GM23248 (cell line): ENCODE measurements around the gene TACR2. TPM values are rescaled to one million over a fixed set of nuclear protein-coding genes. Genes with fewer than 3 reads are reported as not detected.

Source experiments
- DNase-seq: peaks from one replicate; pipeline ENCODE4 v3.0.0-alpha.2; 2015
- H2AFZ ChIP-seq: fragments of 200-600 bp; sonication (generic); 2 replicates; pipeline ENCODE4 v1.6.1; 2016; ENCODE audit warnings: antibody characterized with exemption
- H3F3A ChIP-seq: fragments of 200-600 bp; sonication (generic); 2 replicates; pipeline ENCODE4 v1.6.1; 2016; ENCODE audit warnings: mild to moderate bottlenecking, antibody characterized with exemption, mixed run types; ENCODE audit not compliant: insufficient read depth
- H3K27ac ChIP-seq: fragments of 200-600 bp; sonication (generic); 2 replicates; pipeline ENCODE4 v1.5.1; 2016; ENCODE audit warnings: mild to moderate bottlenecking
- H3K27me3 ChIP-seq: fragments of 200-600 bp; sonication (generic); replicated peaks from 2 replicates; pipeline ENCODE4 v1.6.1; 2016; ENCODE audit warnings: mild to moderate bottlenecking; ENCODE audit not compliant: insufficient read depth
- H3K36me3 ChIP-seq: fragments of 200-600 bp; sonication (generic); 2 replicates; pipeline ENCODE4 v1.6.1; 2016; ENCODE audit warnings: low read depth, mild to moderate bottlenecking
- H3K4me1 ChIP-seq: fragments of 200-600 bp; sonication (generic); 2 replicates; pipeline ENCODE4 v1.6.1; 2016; ENCODE audit warnings: mild to moderate bottlenecking; ENCODE audit not compliant: insufficient read depth
- H3K4me2 ChIP-seq: fragments of 200-600 bp; sonication (generic); one replicate; pipeline ENCODE4 v1.6.1; 2016; ENCODE audit warnings: mild to moderate bottlenecking; ENCODE audit not compliant: unreplicated experiment
- H3K4me3 ChIP-seq: fragments of 200-600 bp; sonication (generic); 2 replicates; pipeline ENCODE4 v1.5.1; 2016; ENCODE audit warnings: mild to moderate bottlenecking
- H3K79me2 ChIP-seq: fragments of 200-600 bp; sonication (generic); 2 replicates; pipeline ENCODE4 v1.6.1; 2016; ENCODE audit warnings: mild to moderate bottlenecking; ENCODE audit not compliant: insufficient read depth
- H3K9ac ChIP-seq: fragments of 200-600 bp; sonication (generic); 2 replicates; pipeline ENCODE4 v1.6.1; 2016; ENCODE audit warnings: mild to moderate bottlenecking
- H3K9me2 ChIP-seq: fragments of 200-600 bp; sonication (generic); 2 replicates; pipeline ENCODE4 v1.6.1; 2016; ENCODE audit warnings: mixed run types, mild to moderate bottlenecking, moderate library complexity; ENCODE audit not compliant: insufficient read depth
- H3K9me3 ChIP-seq: fragments of 200-600 bp; sonication (generic); one replicate; pipeline ENCODE4 v1.6.1; 2017; ENCODE audit warnings: low read depth
- H4K20me1 ChIP-seq: fragments of 200-600 bp; sonication (generic); 2 replicates; pipeline ENCODE4 v1.6.0; 2016; ENCODE audit not compliant: insufficient read depth
- EZH2 ChIP-seq: fragments of 200-600 bp; sonication (generic); IDR thresholded peaks from 2 replicates; pipeline ENCODE4 v1.6.1; 2018; ENCODE audit warnings: antibody characterized with exemption, mild to moderate bottlenecking; ENCODE audit not compliant: insufficient read depth, poor library complexity, severe bottlenecking
- EZH2phosphoT487 ChIP-seq: fragments of 200-600 bp; sonication (generic); IDR thresholded peaks from 2 replicates; pipeline ENCODE4 v1.6.1; 2018; ENCODE audit warnings: antibody characterized with exemption, moderate library complexity, mild to moderate bottlenecking, low read depth; ENCODE audit not compliant: insufficient read depth
- WGBS, 2 experiments: methylation state at CpG; one replicate each; pipeline ENCODE4 v1.1.6; 2015 to 2017; ENCODE audit warnings: low lambda C conversion rate in 2 of 2, low coverage in 1 of 2; ENCODE audit errors: missing lambda C conversion rate in 2 of 2; 5-methylcytosine and 5-hydroxymethylcytosine counted together
- in situ Hi-C: fragments of 300-500 bp; cut with MboI; formaldehyde crosslinking; loops from 2 replicates; pipeline ENCODE4 v1.15.0; 2020
- polyA plus RNA-seq: library from polyadenylated mRNA; unstranded; fragments of >200 nt; fragmentation: Nextera tagmentation; extraction: Ambion mirVana; gene quantifications from 2 replicates; pipeline ENCODE4 v1.2.1, GENCODE V29; 2016
- total RNA-seq: library from RNA; depleted of rRNA; stranded (reverse); fragments of >200 nt; shearing (Covaris generic); gene quantifications from 2 replicates; pipeline ENCODE4 v1.2.3, GENCODE V29; 2014

TACR2 gene
- total and polyA plus RNA-seq, 2 experiments from 2014 or later: 0.24 to 0.54 TPM

DNA sequence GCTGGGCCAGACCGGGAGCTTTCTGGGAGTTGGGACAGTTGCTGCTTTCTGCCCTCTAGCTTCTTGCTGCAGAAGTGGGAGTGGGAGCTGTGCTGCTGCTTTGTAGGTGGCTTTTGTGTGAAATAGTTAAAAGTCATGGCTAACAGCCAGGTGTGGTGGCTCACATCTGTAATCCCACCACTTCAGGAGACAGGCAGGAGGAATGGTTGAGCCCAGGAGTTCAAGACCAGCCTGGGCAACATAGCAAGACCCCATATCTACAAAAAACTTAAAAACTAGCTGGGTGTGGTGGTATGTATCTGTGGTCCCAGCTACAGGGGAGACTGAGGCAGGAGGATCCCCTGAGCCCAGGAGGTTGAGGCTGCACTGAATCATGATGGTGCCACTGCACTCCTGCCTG, 13.7 kb downstream of the TACR2 start:
- in situ Hi-C loops: loop anchor here (25.0 kb wide), 1 partner anchor 416 kb away; the partner anchor contains the start of gene KIFBP
- no peak for TF ChIP-seq EZH2phosphoT487
- no peak for TF ChIP-seq EZH2
- DNase-seq: no peak
- H3K4me1 ChIP-seq: peaks cover 21% of the 10 kb centered on the region
- H3F3A ChIP-seq: peaks cover 25% of the 10 kb centered on the region
- H2AFZ ChIP-seq: no peak overlapping the region
- peaks cover 12% of the 10 kb centered on the region; the same call in 1 of the 2 replicates for H3K36me3 ChIP-seq
- H3K27ac ChIP-seq: peak overlapping the region; percentile 59
- H3K9me3 ChIP-seq: no peaks in the 10 kb centered on the region
- H3K27me3 ChIP-seq: no peaks in the 10 kb centered on the region
- no peaks in the 10 kb centered on the region for H3K79me2 ChIP-seq
- no peak overlapping the region; the same call in 1 of the 2 replicates for H3K9ac ChIP-seq
- H3K4me2 ChIP-seq: peak overlapping the region; percentile 40
- no peaks in the 10 kb centered on the region for H3K9me2 ChIP-seq
- no peak overlapping the region for H3K4me3 ChIP-seq
- H4K20me1 ChIP-seq: no peaks in the 10 kb centered on the region
- WGBS, 2 experiments: 62 to 77% methylated on average over 1 of the region's 1 CpG

DNA sequence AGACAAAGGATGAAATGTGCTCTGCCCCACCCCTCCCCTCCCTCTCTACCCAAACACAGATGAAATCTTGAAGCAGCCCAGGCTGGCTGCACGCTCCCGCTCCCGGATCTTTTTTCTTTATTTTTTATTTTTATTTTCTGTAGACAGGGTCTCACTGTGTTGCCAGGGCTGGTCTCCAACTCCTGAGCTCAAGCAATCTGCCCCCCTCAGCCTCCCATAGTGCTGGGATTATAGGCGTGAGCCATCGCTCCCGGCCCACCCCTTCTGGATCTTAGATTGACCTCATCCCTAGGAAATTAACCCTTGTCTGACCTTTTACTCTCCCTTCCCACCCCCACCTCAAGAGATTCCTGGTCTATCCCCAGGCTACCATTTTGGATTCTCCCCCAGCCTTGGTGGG, 14.3 kb downstream of the TACR2 start:
- no peaks in the 10 kb centered on the region for H3K79me2 ChIP-seq
- in situ Hi-C loops: loop anchor here (25.0 kb wide), 1 partner anchor 415 kb away; the partner anchor contains the start of gene KIFBP
- H4K20me1 ChIP-seq: no peaks in the 10 kb centered on the region

GRCh38 chr10:69401416-69401815, 15.3 kb downstream of the TACR2 start:
- H3K4me1 ChIP-seq: peaks cover 19% of the 10 kb centered on the region
- H4K20me1 ChIP-seq: no peaks in the 10 kb centered on the region
- peaks cover 20% of the 10 kb centered on the region; the same call in 1 of the 2 replicates for H3K36me3 ChIP-seq
- no peak overlapping the region for H3K9ac ChIP-seq
- H3K4me3 ChIP-seq: no peak overlapping the region
- H3K9me3 ChIP-seq: no peaks in the 10 kb centered on the region
- no peak overlapping the region for H3K4me2 ChIP-seq
- H3K9me2 ChIP-seq: no peaks in the 10 kb centered on the region
- H3F3A ChIP-seq: peaks cover 29% of the 10 kb centered on the region
- DNase-seq: no peak
- no peaks in the 10 kb centered on the region for H3K27me3 ChIP-seq
- WGBS, 2 experiments: 87 to 90% methylated on average over 11 of the region's 11 CpGs
- no peak overlapping the region for H2AFZ ChIP-seq
- H3K79me2 ChIP-seq: no peaks in the 10 kb centered on the region
- in situ Hi-C loops: loop anchor here (25.0 kb wide), 1 partner anchor 414 kb away; the partner anchor contains the start of gene KIFBP
- TF ChIP-seq EZH2phosphoT487: no peak
- TF ChIP-seq EZH2: no peak
- H3K27ac ChIP-seq: no peak overlapping the region

More for the DNA sequence above, 14.3 kb downstream of the TACR2 start:
- Histone ChIP-seq H3K27ac (no peak overlapping the region), H3K36me3 (peaks cover 13% of the 10 kb centered on the region; the same call in 1 of the 2 replicates), H3F3A (peaks cover 27% of the 10 kb centered on the region), H3K27me3 (no peaks in the 10 kb centered on the region), H2AFZ (no peak overlapping the region), H3K9me3 (no peaks in the 10 kb centered on the region), H3K9me2 (no peaks in the 10 kb centered on the region), H3K4me3 (no peak overlapping the region), H3K4me1 (peaks cover 19% of the 10 kb centered on the region), H3K9ac (no peak overlapping the region), H3K4me2 (no peak overlapping the region)
- TF ChIP-seq EZH2 (no peak), EZH2phosphoT487 (no peak)
- DNase-seq: no peak
- WGBS, 2 experiments: 69 to 74% methylated on average over 6 of the region's 6 CpGs

- peaks cover 23% of the 10 kb centered on the region; the same call in 1 of the 2 replicates for H3K36me3 ChIP-seq
- H3K79me2 ChIP-seq: 0 out of 2 replicates have a peak, but pooled peaks cover 5% of the 10 kb centered on the region
- no peak overlapping the region for H3K27ac ChIP-seq
- in situ Hi-C loops: loop anchor here (25.0 kb wide), 1 partner anchor 414 kb away; the partner anchor contains the start of gene KIFBP
- peaks cover 19% of the 10 kb centered on the region for H3K4me1 ChIP-seq
- no peaks in the 10 kb centered on the region for H3K9me2 ChIP-seq
- no peak for DNase-seq
- H3K9me3 ChIP-seq: no peaks in the 10 kb centered on the region
- WGBS, 2 experiments: 94 to 97% methylated on average over 23 of the region's 23 CpGs
- no peak overlapping the region for H2AFZ ChIP-seq
- no peaks in the 10 kb centered on the region for H3K27me3 ChIP-seq
- H4K20me1 ChIP-seq: no peaks in the 10 kb centered on the region
- H3K4me3 ChIP-seq: no peak overlapping the region
- no peak overlapping the region for H3K4me2 ChIP-seq
- TF ChIP-seq EZH2 (no peak), EZH2phosphoT487 (no peak)
- H3K9ac ChIP-seq: no peak overlapping the region
- peaks cover 29% of the 10 kb centered on the region for H3F3A ChIP-seq
These were observed 15.8 kb downstream of the TACR2 start for GRCh38 chr10:69400936-69401335.

GRCh38 chr10:69398466-69398865, 18.3 kb downstream of the TACR2 start:
- in situ Hi-C loops: no loop called here
- Histone ChIP-seq H3K4me3 (no peak overlapping the region), H3K27ac (no peak overlapping the region)

More at GRCh38 chr10:69398466-69398865, 18.3 kb downstream of the TACR2 start:
- peaks cover 27% of the 10 kb centered on the region; the same call in 1 of the 2 replicates for H3K36me3 ChIP-seq
- no peaks in the 10 kb centered on the region for H4K20me1 ChIP-seq
- H3K27me3 ChIP-seq: no peaks in the 10 kb centered on the region
- H3K9me2 ChIP-seq: no peaks in the 10 kb centered on the region
- H3K9ac ChIP-seq: no peak overlapping the region
- H3F3A ChIP-seq: peaks cover 18% of the 10 kb centered on the region
- TF ChIP-seq EZH2phosphoT487 (no peak), EZH2 (no peak)
- 95 to 96% methylated on average over 16 of the region's 16 CpGs for WGBS, 2 experiments
- H3K9me3 ChIP-seq: no peaks in the 10 kb centered on the region
- H3K4me1 ChIP-seq: peaks cover 13% of the 10 kb centered on the region
- no peak overlapping the region for H2AFZ ChIP-seq
- no peak overlapping the region for H3K4me2 ChIP-seq
- H3K79me2 ChIP-seq: 0 out of 2 replicates have a peak, but pooled peaks cover 10% of the 10 kb centered on the region
- DNase-seq: no peak
